Measurements from ENCODE around the gene PRKCB.

Gene PRKCB

DNA sequence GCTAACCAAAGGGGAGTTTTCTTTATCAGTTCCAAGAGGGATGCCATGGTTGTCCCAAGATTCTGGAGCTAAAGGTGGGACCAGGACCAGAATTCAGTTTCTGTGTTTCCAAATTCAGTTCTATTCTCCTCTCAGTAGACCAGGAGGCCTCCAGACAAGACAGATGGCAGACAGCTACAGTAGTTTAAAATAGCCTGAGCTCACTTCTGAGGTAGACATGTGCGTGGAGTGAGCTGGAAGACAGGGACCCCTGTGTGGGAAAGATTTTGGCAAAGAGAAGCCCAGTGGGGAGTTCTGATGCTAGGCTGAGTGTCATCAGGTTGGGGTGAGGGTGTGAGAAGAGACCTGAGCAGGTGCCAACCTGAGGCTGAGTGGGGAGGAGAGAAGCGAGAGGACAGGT, 95.4 kb downstream of the PRKCB start:
- TF ChIP-seq, protein P1, sequence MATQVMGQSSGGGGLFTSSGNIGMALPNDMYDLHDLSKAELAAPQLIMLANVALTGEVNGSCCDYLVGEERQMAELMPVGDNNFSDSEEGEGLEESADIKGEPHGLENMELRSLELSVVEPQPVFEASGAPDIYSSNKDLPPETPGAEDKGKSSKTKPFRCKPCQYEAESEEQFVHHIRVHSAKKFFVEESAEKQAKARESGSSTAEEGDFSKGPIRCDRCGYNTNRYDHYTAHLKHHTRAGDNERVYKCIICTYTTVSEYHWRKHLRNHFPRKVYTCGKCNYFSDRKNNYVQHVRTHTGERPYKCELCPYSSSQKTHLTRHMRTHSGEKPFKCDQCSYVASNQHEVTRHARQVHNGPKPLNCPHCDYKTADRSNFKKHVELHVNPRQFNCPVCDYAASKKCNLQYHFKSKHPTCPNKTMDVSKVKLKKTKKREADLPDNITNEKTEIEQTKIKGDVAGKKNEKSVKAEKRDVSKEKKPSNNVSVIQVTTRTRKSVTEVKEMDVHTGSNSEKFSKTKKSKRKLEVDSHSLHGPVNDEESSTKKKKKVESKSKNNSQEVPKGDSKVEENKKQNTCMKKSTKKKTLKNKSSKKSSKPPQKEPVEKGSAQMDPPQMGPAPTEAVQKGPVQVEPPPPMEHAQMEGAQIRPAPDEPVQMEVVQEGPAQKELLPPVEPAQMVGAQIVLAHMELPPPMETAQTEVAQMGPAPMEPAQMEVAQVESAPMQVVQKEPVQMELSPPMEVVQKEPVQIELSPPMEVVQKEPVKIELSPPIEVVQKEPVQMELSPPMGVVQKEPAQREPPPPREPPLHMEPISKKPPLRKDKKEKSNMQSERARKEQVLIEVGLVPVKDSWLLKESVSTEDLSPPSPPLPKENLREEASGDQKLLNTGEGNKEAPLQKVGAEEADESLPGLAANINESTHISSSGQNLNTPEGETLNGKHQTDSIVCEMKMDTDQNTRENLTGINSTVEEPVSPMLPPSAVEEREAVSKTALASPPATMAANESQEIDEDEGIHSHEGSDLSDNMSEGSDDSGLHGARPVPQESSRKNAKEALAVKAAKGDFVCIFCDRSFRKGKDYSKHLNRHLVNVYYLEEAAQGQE (IDR thresholded peaks at IDR 0.05; ENCODE audit: insufficient read depth in 1 of 2, low read depth in 2 of 2, low read length in 2 of 2), result no peak
- no peak for TF ChIP-seq FOXP2 (optimal IDR thresholded peaks at IDR 0.05; ENCODE audit: borderline replicate concordance, extremely low read depth, extremely low read length, insufficient read depth)
- TF ChIP-seq POLR2AphosphoS5 (IDR thresholded peaks at IDR 0.05; ENCODE audit: low read depth, low read length), result no peak
- no peak for TF ChIP-seq SIN3A (IDR thresholded peaks at IDR 0.05; ENCODE audit: borderline replicate concordance, insufficient read depth, low read length)
- no peak for TF ChIP-seq TAF1 (IDR thresholded peaks at IDR 0.05; ENCODE audit: borderline replicate concordance, insufficient read depth, low read length)

DNA sequence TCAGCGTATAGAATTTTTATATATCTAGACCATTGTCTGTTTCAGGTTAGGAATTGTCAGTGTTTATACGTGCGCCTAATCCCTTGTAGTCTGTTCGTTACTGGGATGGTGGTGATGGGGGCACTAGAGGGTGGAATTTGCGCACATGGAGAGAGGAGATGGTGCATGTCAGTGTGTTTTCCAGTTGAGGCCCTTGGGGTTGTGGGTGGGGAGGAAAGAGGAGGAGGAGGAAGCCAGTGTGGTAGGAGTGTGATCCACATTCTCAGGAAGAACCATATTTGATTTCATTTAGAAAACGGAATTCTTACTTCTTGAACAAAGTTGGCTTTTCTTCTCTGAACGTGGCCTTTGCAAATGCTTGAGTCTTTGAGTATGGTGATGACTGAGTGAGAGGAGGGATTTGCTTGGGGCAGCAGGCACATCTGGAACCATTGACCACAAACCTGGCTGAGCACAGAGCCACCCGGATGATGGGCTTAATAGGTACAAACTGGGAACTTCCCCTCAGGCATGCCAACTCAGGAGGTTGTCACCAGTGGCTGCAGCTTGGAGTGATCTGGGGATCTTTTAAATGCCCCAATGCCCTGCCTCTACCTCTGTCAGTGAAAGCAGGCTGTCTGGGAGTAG, 98.9 kb downstream of the PRKCB start:
- TF ChIP-seq POLR2AphosphoS5 (IDR thresholded peaks at IDR 0.05; ENCODE audit: low read depth, low read length) (no peak), SIN3A (IDR thresholded peaks at IDR 0.05; ENCODE audit: borderline replicate concordance, insufficient read depth, low read length) (no peak), FOXP2 (optimal IDR thresholded peaks at IDR 0.05; ENCODE audit: borderline replicate concordance, extremely low read depth, extremely low read length, insufficient read depth) (no peak), TAF1 (IDR thresholded peaks at IDR 0.05; ENCODE audit: borderline replicate concordance, insufficient read depth, low read length) (no peak)
- TF ChIP-seq, protein P1 (IDR thresholded peaks at IDR 0.05; ENCODE audit: insufficient read depth in 1 of 2, low read depth in 2 of 2, low read length in 2 of 2), result no peak

DNA sequence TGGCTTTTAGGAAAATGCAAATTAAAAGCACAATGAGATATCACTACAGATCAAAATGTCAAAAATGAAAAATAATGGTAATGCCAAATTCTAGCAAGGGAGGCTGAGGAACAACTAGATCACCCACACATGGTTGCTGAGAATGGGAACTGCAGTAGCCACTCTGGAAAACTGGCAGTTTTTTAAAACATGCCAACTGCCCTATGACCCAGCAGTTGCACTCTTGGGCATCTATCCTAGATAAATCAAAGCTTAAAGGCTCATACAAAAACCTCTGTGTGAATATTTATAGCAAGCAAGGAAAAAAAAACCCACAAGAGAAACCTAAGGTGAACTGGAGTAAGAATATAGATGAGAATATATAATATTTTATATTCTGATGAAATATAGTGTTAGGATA, 104.3 kb downstream of the PRKCB start:
- TF ChIP-seq, protein P1 (IDR thresholded peaks at IDR 0.05; ENCODE audit: insufficient read depth in 1 of 2, low read depth in 2 of 2, low read length in 2 of 2), result no peak
- TF ChIP-seq FOXP2 (optimal IDR thresholded peaks at IDR 0.05; ENCODE audit: borderline replicate concordance, extremely low read depth, extremely low read length, insufficient read depth), result no peak
- TF ChIP-seq SIN3A (IDR thresholded peaks at IDR 0.05; ENCODE audit: borderline replicate concordance, insufficient read depth, low read length), result no peak
- no peak for TF ChIP-seq POLR2AphosphoS5 (IDR thresholded peaks at IDR 0.05; ENCODE audit: low read depth, low read length)
- TF ChIP-seq TAF1 (IDR thresholded peaks at IDR 0.05; ENCODE audit: borderline replicate concordance, insufficient read depth, low read length), result no peak

DNA sequence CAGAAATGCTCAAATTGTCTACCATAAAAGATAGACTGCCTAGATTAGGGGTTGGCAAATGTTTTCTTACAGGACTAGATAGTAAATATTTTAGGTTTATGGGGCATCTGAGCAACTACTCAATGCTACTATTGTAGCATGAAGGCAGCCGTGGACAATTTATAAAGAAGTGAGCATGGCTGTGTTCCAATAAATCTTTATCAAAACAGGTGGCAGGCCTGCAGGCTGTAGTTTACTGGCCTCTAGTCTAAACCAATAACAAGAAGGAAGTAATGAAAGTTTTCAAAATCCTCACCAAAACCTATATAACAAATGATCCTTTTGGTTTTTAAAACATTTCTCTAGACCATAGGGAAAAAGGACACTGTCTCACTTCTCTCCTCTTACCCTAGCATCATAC, 105.2 kb downstream of the PRKCB start:
- TF ChIP-seq FOXP2 (optimal IDR thresholded peaks at IDR 0.05; ENCODE audit: borderline replicate concordance, extremely low read depth, extremely low read length, insufficient read depth), result no peak
- TF ChIP-seq, protein P1 (IDR thresholded peaks at IDR 0.05; ENCODE audit: insufficient read depth in 1 of 2, low read depth in 2 of 2, low read length in 2 of 2), result no peak
- TF ChIP-seq SIN3A (IDR thresholded peaks at IDR 0.05; ENCODE audit: borderline replicate concordance, insufficient read depth, low read length), result no peak
- no peak for TF ChIP-seq TAF1 (IDR thresholded peaks at IDR 0.05; ENCODE audit: borderline replicate concordance, insufficient read depth, low read length)
- TF ChIP-seq POLR2AphosphoS5 (IDR thresholded peaks at IDR 0.05; ENCODE audit: low read depth, low read length), result no peak

Measured in PFSK-1 (cell line).